GM12878 (cell line): ENCODE results near the gene STK32A. TPM values are rescaled to one million over a fixed set of nuclear protein-coding genes. Genes with fewer than 3 reads are reported as not detected.

Experiments
- ATAC-seq: fragments of 200-7000 bp; cut with Tn5 transposase; 3 replicates; pipeline ENCODE4 v1.9.1; 2020; ENCODE audit warnings: mild to moderate bottlenecking, moderate library complexity
- BruUV-seq: library from RNA; stranded (reverse); fragments of 400-500 nt; replicated peaks from 2 replicates; lab custom pipeline; 2021; lab: Mats Ljungman, UMichigan
- CTCF ChIA-PET: fragments of 300-600 bp; sonication (Branson Sonifier 250); formaldehyde crosslinking; extraction: SDS; loops from one replicate; lab custom pipeline; 2021; ENCODE audit warnings: inconsistent platforms; lab: Yijun Ruan, JAX
- POLR2A ChIA-PET: fragments of 350-600 bp; formaldehyde crosslinking; extraction: SDS; loops from one replicate; lab custom pipeline; 2021; ENCODE audit warnings: inconsistent platforms; lab: Charles Lee
- RAD21 ChIA-PET: fragments of 300-600 bp; sonication (Branson Sonifier 250); formaldehyde crosslinking; loops from one replicate; lab custom pipeline; 2023; ENCODE audit warnings: antibody characterized with exemption; ENCODE audit not compliant: unreplicated experiment; lab: Charles Lee
- SMC1A ChIA-PET: fragments of 300-600 bp; sonication (Branson Sonifier 250); formaldehyde crosslinking; loops from one replicate; lab custom pipeline; 2023; ENCODE audit not compliant: unreplicated experiment, uncharacterized antibody; lab: Charles Lee
- DNase-seq: peaks from one replicate; pipeline ENCODE4 v3.0.0-alpha.2; 2011; ENCODE audit warnings: low read depth, low spot score
- FAIRE-seq: peaks from 3 replicates; lab custom pipeline; 2011; peaks lifted over from hg19 to GRCh38; lab: Jason Lieb, UNC
- H2AFZ ChIP-seq: 2 replicates; pipeline ENCODE4 v1.6.0; 2011; ENCODE audit warnings: low read depth, low read length, control low read depth; ENCODE audit not compliant: control insufficient read depth
- H3K27ac ChIP-seq: 2 replicates; pipeline ENCODE4 v1.5.1; 2011; ENCODE audit warnings: control low read depth; ENCODE audit not compliant: control insufficient read depth, insufficient read depth
- H3K27me3 ChIP-seq, 2 experiments: replicated peaks in 1 of 2; 2 replicates each; pipeline versions ENCODE4 v1.6.0 to v1.6.1; 2011; ENCODE audit warnings: low read length in 1 of 2; ENCODE audit not compliant: control insufficient read depth in 2 of 2, insufficient read depth in 2 of 2
- H3K36me3 ChIP-seq, 2 experiments: 2 replicates each; pipeline ENCODE4 v1.5.1; 2011; ENCODE audit warnings: low read length in 1 of 2; ENCODE audit not compliant: control insufficient read depth in 2 of 2, insufficient read depth in 2 of 2
- H3K4me1 ChIP-seq: 2 replicates; pipeline ENCODE4 v1.6.1; 2011; ENCODE audit warnings: mild to moderate bottlenecking, low read length, moderate library complexity, mixed read lengths; ENCODE audit not compliant: control insufficient read depth, insufficient read depth
- H3K4me2 ChIP-seq: 2 replicates; pipeline ENCODE4 v1.6.0; 2011; ENCODE audit warnings: control low read depth; ENCODE audit not compliant: control insufficient read depth, insufficient read depth
- H3K4me3 ChIP-seq: fragments of 200-600 bp; sonication (generic); 2 replicates; pipeline ENCODE4 v1.5.1; 2016
- H3K79me2 ChIP-seq: 2 replicates; pipeline ENCODE4 v1.6.0; 2011; ENCODE audit warnings: low read length; ENCODE audit not compliant: control insufficient read depth, insufficient read depth
- H3K9ac ChIP-seq: 2 replicates; pipeline ENCODE4 v1.8.0; 2011; ENCODE audit warnings: low read length, control low read depth, mixed read lengths; ENCODE audit not compliant: control insufficient read depth, insufficient read depth
- H3K9me3 ChIP-seq: replicated peaks from 3 replicates; pipeline ENCODE4 v1.5.1; 2011; ENCODE audit warnings: mild to moderate bottlenecking, low read length; ENCODE audit not compliant: control insufficient read depth, insufficient read depth
- H4K20me1 ChIP-seq: 2 replicates; pipeline ENCODE4 v1.6.0; 2011; ENCODE audit not compliant: control insufficient read depth, insufficient read depth
- ELK1 ChIP-seq: IDR thresholded peaks from 2 replicates; pipeline ENCODE4 v1.6.1; 2012; ENCODE audit warnings: low read depth, low read length, improper control_type of control experiment
- FOXK2 ChIP-seq: fragments of 450-650 bp; IDR thresholded peaks from 2 replicates; pipeline ENCODE4 v1.6.1; 2017; ENCODE audit warnings: mild to moderate bottlenecking, moderate library complexity
- HDGF ChIP-seq: fragments of 450-650 bp; IDR thresholded peaks from 2 replicates; pipeline ENCODE4 v1.6.1; 2016; ENCODE audit warnings: antibody characterized with exemption
- IRF4 ChIP-seq: IDR thresholded peaks from 2 replicates; pipeline ENCODE4 v1.6.1; 2011; ENCODE audit warnings: low read depth, low read length
- KDM1A ChIP-seq: fragments of 200-600 bp; sonication (generic); IDR thresholded peaks from 2 replicates; pipeline ENCODE4 v1.6.1; 2016; ENCODE audit warnings: borderline replicate concordance
- MTA3 ChIP-seq: IDR thresholded peaks from 2 replicates; pipeline ENCODE4 v1.6.1; 2012; ENCODE audit warnings: low read length, inconsistent platforms, borderline replicate concordance
- NBN ChIP-seq: fragments of 450-650 bp; IDR thresholded peaks from 2 replicates; pipeline ENCODE4 v1.6.1; 2016
- POU2F2 ChIP-seq: IDR thresholded peaks from 3 replicates; pipeline ENCODE4 v1.6.1; 2011; ENCODE audit warnings: low read depth, mild to moderate bottlenecking, low read length, borderline replicate concordance
- TARDBP ChIP-seq: IDR thresholded peaks from 2 replicates; pipeline ENCODE4 v1.6.1; 2016; ENCODE audit warnings: borderline replicate concordance
- ZBTB11 ChIP-seq: fragments of 450-650 bp; formaldehyde crosslinking; IDR thresholded peaks from 2 replicates; pipeline ENCODE4 v1.5.0; 2022; ENCODE audit warnings: mild to moderate bottlenecking, missing genetic modification characterization
- ZNF217 ChIP-seq: fragments of 450-650 bp; IDR thresholded peaks from 2 replicates; pipeline ENCODE4 v1.6.1; 2017; ENCODE audit warnings: antibody characterized with exemption, mild to moderate bottlenecking
- ZZZ3 ChIP-seq: IDR thresholded peaks from 2 replicates; pipeline ENCODE4 v1.6.1; 2011; ENCODE audit warnings: low read depth; ENCODE audit not compliant: control insufficient read depth, insufficient read length
- WGBS: methylation state at CpG from one replicate; pipeline ENCODE4 v1.1.6; 2016; ENCODE audit warnings: low lambda C conversion rate; ENCODE audit not compliant: insufficient replicate concordance, insufficient coverage; ENCODE audit errors: missing lambda C conversion rate; 5-methylcytosine and 5-hydroxymethylcytosine counted together
- in situ Hi-C: fragments of 300-500 bp; cut with MboI; formaldehyde crosslinking; loops from 9 replicates; pipeline ENCODE4 v1.14.3; 2018; ENCODE audit warnings: mixed read lengths
- intact Hi-C: fragments of 100-400 bp; cut with micrococcal nuclease; formaldehyde crosslinking; loops from one replicate; pipeline ENCODE4 v1.14.2; 2022; ENCODE audit not compliant: unreplicated experiment
- polyA plus RNA-seq, 11 experiments: library from polyadenylated mRNA; depleted of rRNA in 4 of 11; unstranded in 6 of 11; stranded (reverse) in 5 of 11; fragments of >200 nt; fragmentation: Nextera tagmentation in 4 of 11; fragmentation: Illumina TruSeq in 1 of 11; extraction: Ambion mirVana in 4 of 11; extraction: Trizol in 1 of 11; gene quantifications; 1 replicate in 1 of 11; 2 replicates in 10 of 11; pipeline versions ENCODE4 v1.2.1 to v1.2.3, GENCODE V29; 2011 to 2016; ENCODE audit warnings: inconsistent platforms in 2 of 11, missing spikeins in 2 of 11, low read depth in 1 of 11
- total RNA-seq, 4 experiments: library from RNA; depleted of rRNA in 3 of 4; stranded (reverse); fragments of >200 nt in 3 of 4; fragmentation: Illumina TruSeq in 1 of 4; extraction: Trizol in 1 of 4; gene quantifications; 2 replicates each; pipeline versions ENCODE4 v1.2.1 to v1.2.3, GENCODE V29; 2013 to 2021

STK32A gene
- total and polyA plus RNA-seq, 10 of the 15 experiments (the other 5 are each of a cell fraction or from before 2014, with no cell fraction given), result under 0.01 to 0.10 TPM; not detected in 8

- WGBS, result 0% methylated on average over 1 of the region's 1 CpG
- H3K27ac ChIP-seq, result no peak overlapping the region
- no peaks in the 10 kb centered on the region for H3K27me3 ChIP-seq
- H3K4me1 ChIP-seq, result no peaks in the 10 kb centered on the region
- intact Hi-C loops, result no loop called here
- RAD21 ChIA-PET, result no interaction called here
- no peak for FAIRE-seq
- H3K9me3 ChIP-seq, result no peaks in the 10 kb centered on the region
- no peak for TF ChIP-seq POU2F2
- TF ChIP-seq ZZZ3, result no peak
- TF ChIP-seq TARDBP, result no peak
- no peak for TF ChIP-seq KDM1A
- TF ChIP-seq IRF4, result no peak
- TF ChIP-seq, all 136 proteins: peak for 0
- Histone ChIP-seq H3K79me2 (no peaks in the 10 kb centered on the region), H3K4me2 (no peak overlapping the region), H3K36me3 (no peaks in the 10 kb centered on the region), H3K9ac (no peak overlapping the region), H3K4me3 (no peak overlapping the region), H2AFZ (no peak overlapping the region), H4K20me1 (no peaks in the 10 kb centered on the region)
- ChIA-PET POLR2A (interaction anchor here (0.5 kb wide), 1 partner anchor 1451 kb away, joined by 3 read pairs; the partner anchor contains the start of gene PRELID2), CTCF (interaction anchor here (0.9 to 1.2 kb wide), 2 partner anchors 12 to 290 kb away, joined by 3 read pairs; no protein-coding TSS in a partner anchor), SMC1A (interaction anchor here (0.7 kb wide), 1 partner anchor 10 kb away, joined by 3 read pairs; no protein-coding TSS in a partner anchor)
- DNase-seq (no peak), ATAC-seq (no peak)
- no TSS peak for BruUV-seq
- in situ Hi-C loops, result no loop called here
These were observed 51.5 kb downstream of the STK32A start for GRCh38 chr5:147286296-147286695.

GRCh38 chr5:147287110-147287509 lies 52.3 kb downstream of the STK32A start:
- H3K9ac ChIP-seq, result no peak overlapping the region
- DNase-seq, result no peak
- intact Hi-C loops, result no loop called here
- H3K9me3 ChIP-seq, result no peaks in the 10 kb centered on the region
- RAD21 ChIA-PET, result interaction anchor here (0.7 kb wide), 1 partner anchor 82 kb away, joined by 3 read pairs; no protein-coding TSS in a partner anchor
- no peaks in the 10 kb centered on the region for H4K20me1 ChIP-seq
- no peak overlapping the region for H2AFZ ChIP-seq
- in situ Hi-C loops, result no loop called here
- 0% methylated on average over 2 of the region's 2 CpGs for WGBS
- no peaks in the 10 kb centered on the region for H3K79me2 ChIP-seq
- no peak overlapping the region for H3K4me2 ChIP-seq
- CTCF ChIA-PET, result interaction anchor here (0.9 to 1.2 kb wide), 2 partner anchors 11 to 290 kb away, joined by 3 read pairs; no protein-coding TSS in a partner anchor
- SMC1A ChIA-PET, result interaction anchor here (0.7 kb wide), 1 partner anchor 9 kb away, joined by 3 read pairs; no protein-coding TSS in a partner anchor
- BruUV-seq, result no TSS peak
- H3K27ac ChIP-seq, result no peak overlapping the region
- no peaks in the 10 kb centered on the region for H3K4me1 ChIP-seq
- POLR2A ChIA-PET, result interaction anchor here (0.5 kb wide), 1 partner anchor 1452 kb away, joined by 3 read pairs; the partner anchor contains the start of gene PRELID2
- FAIRE-seq, result no peak
- no peak overlapping the region for H3K4me3 ChIP-seq
- no peak for ATAC-seq
- no peaks in the 10 kb centered on the region for H3K36me3 ChIP-seq
- H3K27me3 ChIP-seq, result no peaks in the 10 kb centered on the region
- TF ChIP-seq NBN (no peak), HDGF (no peak), ZBTB11 (CRISPR knock-in tag) (no peak), FOXK2 (no peak), ZNF217 (no peak), MTA3 (no peak), ELK1 (no peak)
